GM18499 (cell line): ENCODE data around the gene NPRL2.

ENCODE experiments used
- ATAC-seq: cut with Tn5 transposase; IDR thresholded peaks from one replicate; pipeline ENCODE4 v1.9.1; 2021; ENCODE audit warnings: moderate number of reproducible peaks; ENCODE audit not compliant: insufficient read depth, unreplicated experiment

The NPRL2 gene

GRCh38 chr3:50374363-50375257 is 24.0 kb upstream of the NPRL2 start:
- no peak for ATAC-seq

- ATAC-seq: no peak
Observed at GRCh38 chr3:50373146-50374051, 22.8 kb upstream of the NPRL2 start.

- no peak for ATAC-seq
Observed at GRCh38 chr3:50372349-50372748, 21.8 kb upstream of the NPRL2 start.

- ATAC-seq: no peak
Observed at GRCh38 chr3:50371133-50371685, 20.6 kb upstream of the NPRL2 start.

GRCh38 chr3:50370594-50370993 is 20.0 kb upstream of the NPRL2 start:
- no peak for ATAC-seq

GRCh38 chr3:50369012-50369670 is 18.6 kb upstream of the NPRL2 start:
- ATAC-seq: no peak

- ATAC-seq: no peak
Observed at GRCh38 chr3:50365842-50366220, 15.3 kb upstream of the NPRL2 start.

GRCh38 chr3:50365080-50365841 is 14.7 kb upstream of the NPRL2 start:
- ATAC-seq: no peak

- no peak for ATAC-seq
Observed at GRCh38 chr3:50364573-50365079, 14.1 kb upstream of the NPRL2 start.

- no peak for ATAC-seq
Observed at GRCh38 chr3:50359760-50360110, 9.2 kb upstream of the NPRL2 start.

GRCh38 chr3:50358911-50359759 is 8.6 kb upstream of the NPRL2 start, which contains the start of gene TMEM115:
TSS of gene TMEM115 (minus strand) at chr3:50359521. CDS start at chr3:50359063, 458 bp downstream.
- peak; percentile 86 for ATAC-seq

GRCh38 chr3:50358355-50358910 is 7.9 kb upstream of the NPRL2 start:
- ATAC-seq: no peak

- ATAC-seq: no peak
Observed at GRCh38 chr3:50357481-50357880, 6.9 kb upstream of the NPRL2 start.

- ATAC-seq: no peak
Observed at GRCh38 chr3:50356553-50356952, 6.0 kb upstream of the NPRL2 start.

GRCh38 chr3:50355829-50356552 is 5.4 kb upstream of the NPRL2 start:
- ATAC-seq: no peak

GRCh38 chr3:50354850-50355249 is 4.3 kb upstream of the NPRL2 start:
- ATAC-seq: no peak

- no peak for ATAC-seq
Observed at GRCh38 chr3:50354186-50354764, 3.7 kb upstream of the NPRL2 start.
